ENCODE data around the gene NT5C1A. TPM values are rescaled to one million over a fixed set of nuclear protein-coding genes. Genes with fewer than 3 reads are reported as not detected.

Gene NT5C1A
- total RNA-seq, 2 experiments from 2014 or later: 0.80 TPM; not detected in 1

DNA sequence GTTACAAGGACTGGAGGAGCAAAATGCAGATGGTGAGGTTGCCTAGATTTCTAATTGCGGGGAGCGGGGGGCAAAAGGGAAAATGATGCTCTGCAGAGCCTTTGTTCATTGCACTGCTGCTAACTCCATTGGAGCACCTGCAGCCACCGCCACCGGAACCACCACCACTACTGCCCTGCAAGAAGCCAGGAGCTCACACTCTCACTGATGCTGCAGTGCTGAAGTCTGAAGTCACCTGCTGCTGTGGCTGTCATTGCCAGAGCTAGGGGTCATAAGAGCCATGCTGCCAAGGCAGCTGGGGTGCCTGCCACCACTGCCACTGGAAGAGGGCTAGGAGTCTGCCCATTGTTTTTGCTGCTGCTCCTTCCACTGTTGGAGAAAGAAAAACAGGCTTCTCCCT lies 26.7 kb upstream of the NT5C1A start:
- DNase-seq (peak; percentile 15), ATAC-seq (no peak)
- Mint-ChIP-seq H3K27ac (no peak overlapping the region), H3K9me3 (ENCODE audit: low read depth) (no peaks in the 10 kb centered on the region), H3K4me1 (no peaks in the 10 kb centered on the region), H3K4me3 (no peak overlapping the region), H3K27me3 (peaks cover 49% of the 10 kb centered on the region), H3K36me3 (no peaks in the 10 kb centered on the region)
- CTCF ChIA-PET: interaction anchor here (1.2 kb wide), 1 partner anchor 40 kb away, joined by 3 read pairs; no protein-coding TSS in a partner anchor

DNA sequence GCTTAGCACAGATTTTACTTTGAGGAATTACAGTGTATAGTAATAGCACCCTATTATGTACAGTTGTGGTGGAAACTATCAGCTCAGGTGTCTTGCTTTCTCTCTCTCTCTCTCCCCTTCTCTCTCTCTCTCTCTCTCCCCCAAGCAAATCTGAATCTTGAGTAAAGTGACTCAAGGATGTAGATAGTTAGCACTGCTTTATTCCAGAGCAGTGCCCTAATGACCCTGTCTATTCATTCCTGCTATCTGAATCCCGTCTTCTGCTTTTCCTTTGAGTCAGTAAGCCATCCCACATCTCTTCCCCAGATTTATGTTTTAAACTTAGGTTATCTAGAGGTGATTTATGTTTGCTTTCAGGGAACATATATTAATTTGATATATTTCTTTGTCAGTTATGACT lies 24.5 kb upstream of the NT5C1A start:
- H3K27ac Mint-ChIP-seq: no peak overlapping the region
- CTCF ChIA-PET: no interaction called here

DNA sequence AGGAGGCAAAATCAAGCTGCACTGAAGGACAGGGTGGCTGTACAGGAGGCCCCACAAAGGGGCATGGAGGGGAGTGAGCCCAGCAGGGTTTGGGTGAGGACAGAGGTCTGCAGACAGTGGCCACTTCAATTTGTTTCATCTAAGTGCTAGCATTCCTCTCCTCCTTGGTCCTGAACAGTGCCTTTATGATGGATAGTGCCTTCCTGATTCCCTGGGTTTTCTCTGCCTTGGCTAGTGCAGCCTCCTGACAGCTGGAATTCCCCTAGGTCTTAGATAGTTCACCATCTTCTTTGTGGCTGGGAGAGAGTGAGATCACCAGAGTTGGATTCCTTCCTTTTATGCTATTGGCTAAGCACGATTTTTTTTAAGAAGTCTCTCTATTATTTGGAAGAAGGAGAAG lies 23.1 kb upstream of the NT5C1A start:
- ATAC-seq: no peak
- Mint-ChIP-seq H3K4me3 (no peak overlapping the region), H3K27me3 (peaks cover 61% of the 10 kb centered on the region), H3K36me3 (no peaks in the 10 kb centered on the region), H3K9me3 (ENCODE audit: low read depth) (no peaks in the 10 kb centered on the region), H3K4me1 (peaks cover 16% of the 10 kb centered on the region), H3K27ac (no peak overlapping the region)
- DNase-seq: no peak
- CTCF ChIA-PET: interaction anchor here (2.2 kb wide), 1 partner anchor 23 kb away, joined by 6 read pairs; the partner anchor contains the start of gene NT5C1A

More for the DNA sequence above, 24.5 kb upstream of the NT5C1A start:
- Mint-ChIP-seq H3K4me1 (peaks cover 6% of the 10 kb centered on the region), H3K36me3 (no peaks in the 10 kb centered on the region), H3K9me3 (ENCODE audit: low read depth) (no peaks in the 10 kb centered on the region), H3K27me3 (peaks cover 61% of the 10 kb centered on the region), H3K4me3 (no peak overlapping the region)
- DNase-seq: no peak
- ATAC-seq: no peak

DNA sequence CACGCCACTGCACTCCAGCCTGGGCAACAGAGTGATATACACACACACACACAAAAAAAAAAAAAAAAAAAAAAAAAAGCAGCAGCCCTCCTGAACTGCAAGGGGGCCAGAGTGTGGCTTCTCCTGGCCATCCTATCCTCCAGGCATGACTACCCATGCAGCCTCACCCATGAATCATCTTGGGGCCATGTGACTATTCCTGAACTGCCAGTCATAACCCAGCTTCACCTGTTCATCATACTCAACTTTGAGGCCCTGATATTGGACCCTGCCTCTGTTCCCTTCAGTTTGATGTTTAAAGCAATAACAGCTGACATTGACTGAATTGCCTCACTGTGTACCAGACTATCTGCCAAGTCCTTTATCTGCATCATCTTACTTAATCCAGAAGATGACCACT lies 22.1 kb upstream of the NT5C1A start:
- no peaks in the 10 kb centered on the region for H3K9me3 Mint-ChIP-seq (ENCODE audit: low read depth)
- no peak overlapping the region for H3K4me3 Mint-ChIP-seq
- DNase-seq (no peak), ATAC-seq (no peak)
- H3K36me3 Mint-ChIP-seq: no peaks in the 10 kb centered on the region
- H3K4me1 Mint-ChIP-seq: peaks cover 16% of the 10 kb centered on the region
- peaks cover 65% of the 10 kb centered on the region for H3K27me3 Mint-ChIP-seq
- H3K27ac Mint-ChIP-seq: no peak overlapping the region
- CTCF ChIA-PET: interaction anchor here (2.2 kb wide), 1 partner anchor 22 kb away, joined by 6 read pairs; the partner anchor contains the start of gene NT5C1A

- Mint-ChIP-seq H3K36me3 (no peaks in the 10 kb centered on the region), H3K27ac (no peak overlapping the region), H3K27me3 (peaks cover 68% of the 10 kb centered on the region), H3K4me1 (peaks cover 16% of the 10 kb centered on the region), H3K4me3 (no peak overlapping the region), H3K9me3 (ENCODE audit: low read depth) (no peaks in the 10 kb centered on the region)
- CTCF ChIA-PET: interaction anchor here (1.1 to 5.4 kb wide), 4 partner anchors 9 to 39 kb away, joined by 4 to 19 read pairs (median 10); no protein-coding TSS in a partner anchor
- ATAC-seq (no peak), DNase-seq (no peak)
Measured at GRCh38 chr1:39692152-39693074, 20.5 kb upstream of the NT5C1A start.

DNA sequence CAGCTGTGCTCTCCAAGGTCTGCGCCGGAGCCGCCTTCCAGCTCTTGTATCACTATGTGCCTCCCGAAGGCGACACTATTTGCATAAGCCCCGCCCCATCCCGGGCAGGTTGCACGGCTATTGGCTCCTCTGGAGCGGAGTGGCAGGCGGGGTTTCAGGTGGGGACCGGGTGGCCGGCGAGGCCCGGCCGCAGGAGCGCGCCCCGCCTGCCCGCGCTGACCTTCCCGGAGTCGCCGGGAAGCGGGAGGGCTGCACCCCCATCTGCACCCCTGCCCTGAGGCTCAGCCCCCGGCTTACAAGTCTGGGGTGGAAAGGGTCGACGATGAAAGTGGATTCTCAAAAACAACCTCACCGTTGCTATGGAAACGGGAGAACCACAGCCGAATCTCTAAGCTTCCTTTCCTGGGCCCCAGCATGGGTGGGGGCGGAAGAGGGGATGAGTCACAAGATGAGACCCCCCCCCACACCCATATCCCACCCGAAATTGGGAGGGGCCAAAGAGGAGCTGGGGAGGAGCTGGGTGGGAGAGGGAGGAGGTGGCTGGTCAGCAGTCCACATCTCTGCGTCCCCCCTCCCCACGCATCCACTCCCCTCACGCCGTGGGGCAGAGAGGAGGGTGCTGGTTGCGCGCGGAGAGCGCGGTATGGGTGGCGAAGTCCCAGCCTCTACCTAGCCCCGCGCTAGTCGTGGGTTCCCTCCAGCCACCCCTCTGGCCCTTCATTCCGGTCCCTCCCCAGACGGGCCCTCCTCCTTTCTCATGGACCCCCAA lies 19.7 kb upstream of the NT5C1A start, which contains the start of gene HPCAL4:
Gene HPCAL4 (minus strand): TSS at position 51 of the 769 bp plus-strand sequence. CDS start 6,830 bp downstream, outside the sequence.
- CTCF ChIA-PET: interaction anchor here (1.0 to 5.4 kb wide), 8 partner anchors 10 to 107 kb away, joined by 3 to 19 read pairs (median 5); partner anchors contain the start of gene NT5C1A
- H3K27ac Mint-ChIP-seq: no peak within 1 kb of the TSS
- ATAC-seq (peak; percentile 99), DNase-seq (peak; percentile 93)
- no peaks in the 10 kb centered on the region for H3K36me3 Mint-ChIP-seq
- peaks cover 16% of the 10 kb centered on the region for H3K4me1 Mint-ChIP-seq
- peak within 1 kb of the TSS; percentile 40 for H3K4me3 Mint-ChIP-seq
- peaks cover 62% of the 10 kb centered on the region for H3K27me3 Mint-ChIP-seq
- H3K9me3 Mint-ChIP-seq (ENCODE audit: low read depth): no peaks in the 10 kb centered on the region

DNA sequence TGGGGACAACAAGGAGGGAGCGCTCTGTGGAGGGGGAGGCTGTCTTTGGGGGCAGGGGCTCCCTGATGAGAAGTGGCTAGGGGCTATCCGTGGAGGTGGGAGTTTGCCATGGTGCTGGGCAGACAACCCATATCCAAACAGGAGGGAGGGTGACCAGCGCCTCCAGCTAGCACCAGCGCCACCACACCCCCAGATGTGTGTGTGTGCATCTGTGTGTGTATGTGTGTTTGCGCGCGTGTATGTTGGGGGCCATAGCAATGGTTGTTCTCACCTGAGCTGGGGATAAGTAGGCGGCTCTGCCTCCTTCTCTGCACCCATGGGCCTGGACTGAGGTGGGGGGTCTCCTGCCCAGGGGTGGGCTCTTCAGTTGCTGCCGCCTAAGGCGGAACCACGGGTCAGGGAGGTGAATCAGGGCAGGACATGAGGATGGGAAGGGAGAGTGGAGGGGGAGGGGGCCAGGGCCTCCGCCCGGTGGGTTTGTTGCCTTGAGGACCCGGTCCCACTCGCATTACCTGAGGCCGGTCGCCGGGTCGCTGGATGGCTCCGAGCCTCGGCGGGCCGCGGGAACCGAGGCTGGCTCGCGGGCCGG lies 19.0 kb upstream of the NT5C1A start:
- H3K36me3 Mint-ChIP-seq: no peaks in the 10 kb centered on the region
- ATAC-seq (peak; percentile 2), DNase-seq (no peak)
- peak overlapping the region; percentile 40 for H3K4me3 Mint-ChIP-seq
- H3K9me3 Mint-ChIP-seq (ENCODE audit: low read depth): no peaks in the 10 kb centered on the region
- H3K4me1 Mint-ChIP-seq: peaks cover 16% of the 10 kb centered on the region
- no peak overlapping the region for H3K27ac Mint-ChIP-seq
- H3K27me3 Mint-ChIP-seq: peaks cover 64% of the 10 kb centered on the region
- CTCF ChIA-PET: interaction anchor here (1.0 to 5.4 kb wide), 8 partner anchors 9 to 108 kb away, joined by 3 to 19 read pairs (median 4); partner anchors contain the start of gene NT5C1A

- peak overlapping the region; percentile 40 for H3K4me3 Mint-ChIP-seq
- H3K27me3 Mint-ChIP-seq: peaks cover 60% of the 10 kb centered on the region
- H3K36me3 Mint-ChIP-seq: no peaks in the 10 kb centered on the region
- no peak for DNase-seq
- H3K27ac Mint-ChIP-seq: no peak overlapping the region
- no peaks in the 10 kb centered on the region for H3K9me3 Mint-ChIP-seq (ENCODE audit: low read depth)
- peaks cover 16% of the 10 kb centered on the region for H3K4me1 Mint-ChIP-seq
- CTCF ChIA-PET: interaction anchor here (1.1 to 5.4 kb wide), 3 partner anchors 14 to 84 kb away, joined by 3 to 19 read pairs (median 3); no protein-coding TSS in a partner anchor
- ATAC-seq: no peak
Measured at GRCh38 chr1:39690225-39690624, 18.3 kb upstream of the NT5C1A start.

GRCh38 chr1:39689635-39690034 lies 17.7 kb upstream of the NT5C1A start:
- Mint-ChIP-seq H3K36me3 (no peaks in the 10 kb centered on the region), H3K9me3 (ENCODE audit: low read depth) (no peaks in the 10 kb centered on the region), H3K27ac (no peak overlapping the region), H3K4me3 (no peak overlapping the region), H3K27me3 (peaks cover 59% of the 10 kb centered on the region), H3K4me1 (peaks cover 16% of the 10 kb centered on the region)
- CTCF ChIA-PET: interaction anchor here (1.1 to 5.4 kb wide), 5 partner anchors 12 to 83 kb away, joined by 3 to 19 read pairs (median 4); partner anchors contain the start of gene NT5C1A
- DNase-seq (no peak), ATAC-seq (no peak)

DNA sequence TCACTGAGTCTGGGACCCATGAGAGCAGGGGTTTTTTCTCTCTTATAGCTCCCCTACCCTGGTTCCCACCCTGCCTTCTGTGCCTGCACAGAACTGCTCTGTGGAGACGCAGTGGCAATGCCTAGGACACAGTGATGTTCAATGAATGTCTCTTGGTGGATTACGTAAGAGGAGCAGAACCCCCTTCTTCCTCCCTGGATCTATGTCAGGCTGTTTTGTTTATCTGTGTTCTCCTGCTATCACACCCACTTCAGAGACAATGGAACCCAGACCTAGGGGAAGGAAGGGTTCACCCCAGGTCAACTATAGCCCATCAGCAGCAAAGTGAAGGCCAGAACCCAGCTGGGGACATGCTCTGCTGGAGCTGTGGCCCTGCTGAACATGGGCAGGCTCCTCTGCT lies 17.3 kb upstream of the NT5C1A start:
- no peaks in the 10 kb centered on the region for H3K9me3 Mint-ChIP-seq (ENCODE audit: low read depth)
- CTCF ChIA-PET: interaction anchor here (1.2 to 5.4 kb wide), 4 partner anchors 13 to 37 kb away, joined by 3 to 19 read pairs (median 6); partner anchors contain the start of gene NT5C1A

DNA sequence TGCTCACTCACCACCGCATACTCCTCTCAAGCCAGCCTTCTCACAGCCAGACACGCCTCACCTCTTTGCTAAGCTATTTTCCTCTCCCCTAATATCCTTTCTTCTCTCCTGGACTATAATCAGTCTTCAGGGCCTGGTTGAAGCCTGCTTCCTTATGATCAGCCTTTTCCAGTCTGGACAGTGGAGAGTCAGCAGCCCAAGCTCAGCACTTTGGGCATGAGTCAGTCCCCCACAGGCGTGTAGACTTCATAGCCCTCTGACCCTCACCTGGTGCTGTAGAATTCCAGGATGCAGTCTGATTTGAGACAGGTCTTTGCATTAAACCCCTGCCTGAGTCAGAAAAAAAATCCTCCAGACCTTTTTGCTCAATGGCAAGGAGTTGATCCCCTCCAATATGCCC lies 16.8 kb upstream of the NT5C1A start:
- no peaks in the 10 kb centered on the region for H3K36me3 Mint-ChIP-seq
- no peaks in the 10 kb centered on the region for H3K9me3 Mint-ChIP-seq (ENCODE audit: low read depth)
- ATAC-seq (no peak), DNase-seq (no peak)
- no peak overlapping the region for H3K4me3 Mint-ChIP-seq
- CTCF ChIA-PET: interaction anchor here (1.2 to 5.4 kb wide), 5 partner anchors 13 to 82 kb away, joined by 3 to 19 read pairs (median 4); partner anchors contain the start of gene NT5C1A
- H3K27me3 Mint-ChIP-seq: peaks cover 59% of the 10 kb centered on the region
- no peak overlapping the region for H3K27ac Mint-ChIP-seq
- peaks cover 18% of the 10 kb centered on the region for H3K4me1 Mint-ChIP-seq

More for the DNA sequence above, 17.3 kb upstream of the NT5C1A start:
- H3K36me3 Mint-ChIP-seq: no peaks in the 10 kb centered on the region
- no peak overlapping the region for H3K27ac Mint-ChIP-seq
- H3K4me1 Mint-ChIP-seq: peaks cover 16% of the 10 kb centered on the region
- DNase-seq: no peak
- no peak overlapping the region for H3K4me3 Mint-ChIP-seq
- ATAC-seq: no peak
- H3K27me3 Mint-ChIP-seq: peaks cover 60% of the 10 kb centered on the region

DNA sequence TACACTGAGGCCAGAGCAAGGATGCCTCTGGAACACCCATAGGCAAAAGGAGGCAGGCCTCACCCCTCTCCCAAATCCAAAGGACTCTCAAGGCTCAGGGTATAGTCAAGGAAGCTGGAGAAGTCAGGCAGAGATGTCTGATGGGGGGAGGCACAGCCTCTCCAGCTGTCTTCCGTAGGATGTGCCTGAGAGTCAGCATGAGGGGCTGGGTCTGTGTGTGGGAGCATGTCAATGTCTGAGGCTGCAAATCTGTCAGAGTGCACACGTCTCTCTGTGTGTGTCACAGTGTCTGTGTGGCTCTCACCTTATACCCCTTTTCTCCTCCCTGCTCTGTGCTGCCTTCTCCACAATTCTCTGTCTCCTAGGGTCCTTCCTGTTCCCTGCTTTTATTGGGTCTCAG lies 15.3 kb upstream of the NT5C1A start:
- Mint-ChIP-seq H3K27me3 (peaks cover 59% of the 10 kb centered on the region), H3K36me3 (no peaks in the 10 kb centered on the region), H3K4me3 (no peak overlapping the region), H3K9me3 (ENCODE audit: low read depth) (no peaks in the 10 kb centered on the region), H3K4me1 (peaks cover 15% of the 10 kb centered on the region), H3K27ac (no peak overlapping the region)
- ATAC-seq (no peak), DNase-seq (no peak)
- CTCF ChIA-PET: no interaction called here
